Transverse colon (tissue), 4 donors: Measurements from ENCODE around the gene CEPT1. TPM values are rescaled to one million over a fixed set of nuclear protein-coding genes. Genes with fewer than 3 reads are reported as not detected.

Source experiments
- DNase-seq: peaks from one replicate; pipeline ENCODE4 v3.0.0-alpha.2; 2019
- H3K27ac ChIP-seq, 4 donors: fragments of 200-600 bp; sonication (generic); 2 replicates each; pipeline ENCODE4 v1.5.1; 2016 to 2018; ENCODE audit warnings: inconsistent platforms in 4 of 4
- H3K27me3 ChIP-seq: fragments of 200-600 bp; sonication (generic); 2 replicates; pipeline ENCODE4 v1.5.1; 2017; ENCODE audit warnings: inconsistent platforms
- H3K36me3 ChIP-seq, 4 donors: fragments of 200-600 bp; sonication (generic); 2 replicates each; pipeline ENCODE4 v1.5.1; 2017 to 2019; ENCODE audit warnings: inconsistent platforms in 4 of 4
- H3K4me1 ChIP-seq, 4 donors: fragments of 200-600 bp; sonication (generic); 2 replicates each; pipeline ENCODE4 v1.5.1; 2017 to 2020; ENCODE audit warnings: inconsistent platforms in 4 of 4
- H3K4me3 ChIP-seq, 4 donors: fragments of 200-600 bp; sonication (generic); 1 replicate in 1 of 4; 2 replicates in 3 of 4; pipeline versions ENCODE4 v1.5.1 to v1.6.1; 2017 to 2019; ENCODE audit warnings: inconsistent platforms in 4 of 4
- H3K9me3 ChIP-seq, 2 donors: fragments of 200-600 bp; sonication (generic); 2 replicates each; pipeline ENCODE4 v1.5.1; 2017 to 2019; ENCODE audit warnings: inconsistent platforms in 2 of 2
- CTCF ChIP-seq, 5 experiments: fragments of 200-600 bp in 3 of 5; fragments of 450-650 bp in 2 of 5; sonication (generic) in 3 of 5; IDR thresholded peaks; 1 replicate in 2 of 5; 2 replicates in 3 of 5; pipeline ENCODE4 v1.5.1; 2016 to 2017; ENCODE audit warnings: antibody characterized with exemption in 5 of 5, inconsistent platforms in 3 of 5, mild to moderate bottlenecking in 2 of 5, moderate library complexity in 1 of 5
- EP300 ChIP-seq: sonication (generic); formaldehyde crosslinking; IDR thresholded peaks from one replicate; pipeline ENCODE4 v1.6.1; 2017; ENCODE audit warnings: antibody characterized with exemption, low read depth
- POLR2A ChIP-seq: fragments of 450-650 bp; IDR thresholded peaks from one replicate; pipeline ENCODE4 v1.6.1; 2016; ENCODE audit warnings: antibody characterized with exemption, mild to moderate bottlenecking, moderate library complexity
- POLR2AphosphoS5 ChIP-seq, 3 donors: sonication (generic); formaldehyde crosslinking; IDR thresholded peaks; one replicate each; pipeline ENCODE4 v1.6.1; 2016; ENCODE audit warnings: antibody characterized with exemption in 3 of 3
- WGBS, 2 donors: methylation state at CpG; one replicate each; pipeline ENCODE4 v1.1.5; 2018; ENCODE audit warnings: low coverage in 1 of 2; 5-methylcytosine and 5-hydroxymethylcytosine counted together
- in situ Hi-C, 4 donors: fragments of 200-750 bp; cut with MboI; loops; one replicate each; pipeline versions ENCODE4 v1.15.0 to v1.15.1; 2017; ENCODE audit warnings: low sequenced_read_pairs in 3 of 4, low pct_ligation_motif_present in 1 of 4, low pct_unique_long_range_greater_than_20kb in 1 of 4
- intact Hi-C: fragments of 100-400 bp; cut with DNase I; formaldehyde crosslinking; loops from one replicate; pipeline ENCODE4 v1.15.1; 2023; ENCODE audit warnings: low total_unique reads
- total RNA-seq, 4 donors: library from RNA; depleted of rRNA; stranded (reverse); fragments of >200 nt; gene quantifications; one replicate each; pipeline ENCODE4 v1.1.0, GENCODE V29; 2016

CEPT1 gene
- total RNA-seq, 4 donors from 2014 or later = 11.2 to 55.6 (median 26.9) TPM

- WGBS, 2 donors = 78 to 84% methylated on average over 4 of the region's 4 CpGs
- in situ Hi-C loops = no loop called here
- H3K4me1 ChIP-seq = peaks cover 9 to 64% (median 34%) of the 10 kb centered on the region in 4 donors
Measured at GRCh38 chr1:111195002-111195684, 55.1 kb downstream of the CEPT1 start.

GRCh38 chr1:111196213-111196612, 56.2 kb downstream of the CEPT1 start:
- Histone ChIP-seq H3K4me1 (peaks cover 19 to 65% (median 35%) of the 10 kb centered on the region in 4 donors), H3K36me3 (peaks cover 0 to 7% (median 0%) of the 10 kb centered on the region in 4 donors), H3K27me3 (no peaks in the 10 kb centered on the region), H3K9me3 (no peaks in the 10 kb centered on the region), H3K4me3 (peak overlapping the region in 1 of 4 donors; percentile 12), H3K27ac (no peak overlapping the region)
- WGBS, 2 donors = 89 to 91% methylated on average over 1 to 2 of the region's 2 CpGs
- in situ Hi-C loops = no loop called here
- no peak for DNase-seq
- intact Hi-C loops = no loop called here
- TF ChIP-seq EP300 (no peak), POLR2A (no peak), POLR2AphosphoS5 (IDR thresholded peaks at IDR 0.05) (no peak), CTCF (IDR thresholded peaks at IDR 0.05) (no peak)

More at GRCh38 chr1:111195002-111195684, 55.1 kb downstream of the CEPT1 start:
- intact Hi-C loops = no loop called here
- no peaks in the 10 kb centered on the region for H3K9me3 ChIP-seq
- H3K27me3 ChIP-seq = no peaks in the 10 kb centered on the region
- TF ChIP-seq POLR2AphosphoS5 (IDR thresholded peaks at IDR 0.05) (no peak), CTCF (IDR thresholded peaks at IDR 0.05) (no peak), POLR2A (no peak), EP300 (no peak)
- no peak overlapping the region for H3K4me3 ChIP-seq
- DNase-seq = no peak
- peak overlapping the region; percentile 47 to 73 (median 70) for H3K27ac ChIP-seq
- H3K36me3 ChIP-seq = peaks cover 0 to 7% (median 0%) of the 10 kb centered on the region in 4 donors

GRCh38 chr1:111197598-111198284, 57.7 kb downstream of the CEPT1 start:
- Histone ChIP-seq H3K27ac (peak overlapping the region in 2 of 4 donors; percentile 37 to 92), H3K4me1 (peaks cover 29 to 65% (median 40%) of the 10 kb centered on the region in 4 donors), H3K27me3 (no peaks in the 10 kb centered on the region), H3K9me3 (no peaks in the 10 kb centered on the region), H3K4me3 (peak overlapping the region in 1 of 4 donors; percentile 40), H3K36me3 (peaks cover 0 to 7% (median 0%) of the 10 kb centered on the region in 4 donors)
- no peak for DNase-seq
- in situ Hi-C loops = no loop called here
- TF ChIP-seq POLR2A = no peak
- TF ChIP-seq CTCF (IDR thresholded peaks at IDR 0.05) = peak in 2 of 5 experiments; percentile 30 to 33
- TF ChIP-seq POLR2AphosphoS5 (IDR thresholded peaks at IDR 0.05) = no peak
- TF ChIP-seq EP300 = no peak
- intact Hi-C loops = no loop called here
- 74% methylated on average over 6 of the region's 6 CpGs; no CpG with 5 or more reads in 1 of the 2 donors for WGBS, 2 donors

GRCh38 chr1:111198836-111199235, 58.8 kb downstream of the CEPT1 start:
- Histone ChIP-seq H3K4me3 (peak overlapping the region in 3 of 4 donors; percentile 2 to 40 (median 10)), H3K4me1 (peaks cover 24 to 62% (median 40%) of the 10 kb centered on the region in 4 donors), H3K27me3 (no peaks in the 10 kb centered on the region), H3K9me3 (no peaks in the 10 kb centered on the region), H3K36me3 (peaks cover 0 to 7% (median 0%) of the 10 kb centered on the region in 4 donors), H3K27ac (peak overlapping the region; percentile 86 to 94 (median 92))
- in situ Hi-C loops (no loop called here), intact Hi-C loops (no loop called here)
- no peak for DNase-seq
- no peak for TF ChIP-seq EP300
- no peak for TF ChIP-seq CTCF (IDR thresholded peaks at IDR 0.05)
- no peak for TF ChIP-seq POLR2A
- no peak for TF ChIP-seq POLR2AphosphoS5 (IDR thresholded peaks at IDR 0.05)
- WGBS, 2 donors = 60 to 94% methylated on average over 1 to 5 of the region's 5 CpGs
